HEK293 (cell line): ENCODE data around the gene ASTN2.

Experiments
- CTCF ChIA-PET: fragments of 350-600 bp; formaldehyde crosslinking; extraction: SDS; loops from one replicate; lab custom pipeline; 2021; ENCODE audit warnings: antibody characterized with exemption; lab: Yijun Ruan, JAX
- POLR2A ChIA-PET: fragments of 300-600 bp; formaldehyde crosslinking; extraction: SDS; loops from one replicate; lab custom pipeline; 2020; ENCODE audit warnings: antibody characterized with exemption, inconsistent platforms; lab: Yijun Ruan, JAX
- H3K27ac ChIP-seq: fragments of 200-500 bp; sonication (Bioruptor generic); 2 replicates; pipeline ENCODE4 v1.5.1; 2014; ENCODE audit warnings: low read depth, low read length, control low read depth, inconsistent platforms; ENCODE audit errors: extremely low read depth
- H3K36me3 ChIP-seq, 2 experiments: fragments of 200-500 bp in 1 of 2; sonication (Bioruptor generic) in 1 of 2; 1 replicate in 1 of 2; 2 replicates in 1 of 2; pipeline ENCODE4 v1.5.1; 2014 to 2017; ENCODE audit warnings: inconsistent platforms in 2 of 2, low read length in 2 of 2; ENCODE audit not compliant: control insufficient read depth in 2 of 2, insufficient read depth in 1 of 2
- H3K4me1 ChIP-seq: fragments of 200-500 bp; sonication (Bioruptor generic); 2 replicates; pipeline ENCODE4 v1.5.1; 2014; ENCODE audit warnings: mild to moderate bottlenecking, low read length, inconsistent platforms; ENCODE audit not compliant: control insufficient read depth, insufficient read depth
- H3K4me3 ChIP-seq: 2 replicates; pipeline ENCODE4 v1.5.1; 2011; ENCODE audit warnings: low read depth, mild to moderate bottlenecking, control low read depth, low read length, moderate library complexity
- H3K9me3 ChIP-seq: fragments of 200-500 bp; sonication (Bioruptor generic); 2 replicates; pipeline ENCODE4 v1.5.1; 2014; ENCODE audit warnings: low read depth, low read length, inconsistent platforms; ENCODE audit not compliant: control insufficient read depth, insufficient read depth
- KLF8 ChIP-seq: fragments of 450-650 bp; formaldehyde crosslinking; IDR thresholded peaks from 2 replicates; pipeline ENCODE4 v1.5.1; 2016; ENCODE audit warnings: missing biosample characterization, missing genetic modification characterization
- PRDM1 ChIP-seq: fragments of 450-650 bp; formaldehyde crosslinking; IDR thresholded peaks from 2 replicates; pipeline ENCODE4; 2016; ENCODE audit warnings: missing biosample characterization, missing genetic modification characterization
- SETDB1 ChIP-seq: IDR thresholded peaks from one replicate; pipeline ENCODE4 v1.6.1; 2017; ENCODE audit warnings: mild to moderate bottlenecking, low read length, moderate library complexity, mixed read lengths; ENCODE audit not compliant: insufficient read length
- TRIM28 ChIP-seq: IDR thresholded peaks from 2 replicates; pipeline ENCODE4 v1.6.1; 2011; ENCODE audit warnings: low read length, control low read depth, borderline replicate concordance
- ZBTB48 ChIP-seq: fragments of 450-650 bp; formaldehyde crosslinking; IDR thresholded peaks from 2 replicates; pipeline ENCODE4 v1.5.1; 2016; ENCODE audit warnings: missing biosample characterization, missing genetic modification characterization
- ZBTB7A ChIP-seq: fragments of 450-650 bp; formaldehyde crosslinking; IDR thresholded peaks from 2 replicates; pipeline ENCODE4 v1.5.1; 2016; ENCODE audit warnings: low read depth, missing biosample characterization, missing genetic modification characterization
- ZNF155 ChIP-seq: fragments of 450-650 bp; formaldehyde crosslinking; IDR thresholded peaks from 2 replicates; pipeline ENCODE4 v1.5.1; 2016; ENCODE audit warnings: missing biosample characterization, missing genetic modification characterization
- ZNF214 ChIP-seq: fragments of 450-650 bp; formaldehyde crosslinking; IDR thresholded peaks from 2 replicates; pipeline ENCODE4 v1.5.1; 2017; ENCODE audit warnings: missing biosample characterization, mild to moderate bottlenecking, missing genetic modification characterization, borderline replicate concordance
- ZNF350 ChIP-seq: fragments of 450-650 bp; formaldehyde crosslinking; IDR thresholded peaks from 2 replicates; pipeline ENCODE4 v1.5.0; 2017; ENCODE audit warnings: missing biosample characterization, mild to moderate bottlenecking, missing genetic modification characterization
- ZNF558 ChIP-seq: fragments of 450-650 bp; formaldehyde crosslinking; IDR thresholded peaks from 2 replicates; pipeline ENCODE4 v1.5.1; 2016; ENCODE audit warnings: missing biosample characterization, missing genetic modification characterization
- ZNF561 ChIP-seq: fragments of 450-650 bp; IDR thresholded peaks from 2 replicates; pipeline ENCODE4 v1.5.1; 2018; ENCODE audit warnings: missing biosample characterization, missing genetic modification characterization, borderline replicate concordance
- ZNF830 ChIP-seq: fragments of 450-650 bp; IDR thresholded peaks from 2 replicates; pipeline ENCODE4 v1.5.0; 2018; ENCODE audit warnings: missing biosample characterization, missing genetic modification characterization, low read depth, mild to moderate bottlenecking, moderate library complexity
- ZSCAN23 ChIP-seq: fragments of 450-650 bp; formaldehyde crosslinking; IDR thresholded peaks from 2 replicates; pipeline ENCODE4 v1.5.1; 2016; ENCODE audit warnings: missing biosample characterization, missing genetic modification characterization
- TF ChIP-seq, protein P1 (sequence below): fragments of 450-650 bp; formaldehyde crosslinking; IDR thresholded peaks from 2 replicates; pipeline ENCODE4 v1.5.1; 2017; ENCODE audit warnings: missing biosample characterization, missing genetic modification characterization
- TF ChIP-seq, protein P2 (sequence below): fragments of 450-650 bp; formaldehyde crosslinking; IDR thresholded peaks from 2 replicates; pipeline ENCODE4 v1.5.1; 2016; ENCODE audit warnings: missing biosample characterization, missing genetic modification characterization
- TF ChIP-seq, protein P3 (sequence below): fragments of 450-650 bp; formaldehyde crosslinking; IDR thresholded peaks from 2 replicates; pipeline ENCODE4 v1.5.1; 2016; ENCODE audit warnings: missing biosample characterization, missing genetic modification characterization, low read depth

The ASTN2 gene

DNA sequence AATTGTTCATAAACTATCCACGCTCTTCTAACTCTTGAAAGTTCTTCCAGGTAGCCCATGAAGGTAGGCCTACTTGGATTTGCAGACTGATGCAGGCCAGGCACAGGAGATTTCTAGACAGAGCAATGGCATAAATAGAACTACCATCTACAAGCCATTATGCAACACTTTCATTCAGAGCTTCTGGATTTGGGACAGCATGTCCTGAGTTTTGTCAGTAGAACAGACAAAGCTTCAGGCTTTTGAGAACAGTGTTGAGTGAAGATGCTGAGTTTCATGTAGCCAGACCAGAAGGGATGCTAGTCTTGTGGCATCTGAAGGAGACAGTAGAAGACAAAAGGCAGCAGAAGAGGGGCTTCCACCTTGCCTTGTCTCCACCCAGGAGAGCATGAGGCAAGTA is 531.2 kb downstream of the ASTN2 start:
- H3K36me3 ChIP-seq = no peaks in the 10 kb centered on the region
- H3K4me1 ChIP-seq = no peaks in the 10 kb centered on the region
- H3K27ac ChIP-seq = no peak overlapping the region
- CTCF ChIA-PET = no interaction called here
- POLR2A ChIA-PET = no interaction called here
- TF ChIP-seq, protein P1, sequence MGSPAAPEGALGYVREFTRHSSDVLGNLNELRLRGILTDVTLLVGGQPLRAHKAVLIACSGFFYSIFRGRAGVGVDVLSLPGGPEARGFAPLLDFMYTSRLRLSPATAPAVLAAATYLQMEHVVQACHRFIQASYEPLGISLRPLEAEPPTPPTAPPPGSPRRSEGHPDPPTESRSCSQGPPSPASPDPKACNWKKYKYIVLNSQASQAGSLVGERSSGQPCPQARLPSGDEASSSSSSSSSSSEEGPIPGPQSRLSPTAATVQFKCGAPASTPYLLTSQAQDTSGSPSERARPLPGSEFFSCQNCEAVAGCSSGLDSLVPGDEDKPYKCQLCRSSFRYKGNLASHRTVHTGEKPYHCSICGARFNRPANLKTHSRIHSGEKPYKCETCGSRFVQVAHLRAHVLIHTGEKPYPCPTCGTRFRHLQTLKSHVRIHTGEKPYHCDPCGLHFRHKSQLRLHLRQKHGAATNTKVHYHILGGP (tag by site-specific recombination) = no peak
- TF ChIP-seq ZNF350 (tag by site-specific recombination) (no peak), ZNF155 (no peak)
- TF ChIP-seq, protein P2, sequence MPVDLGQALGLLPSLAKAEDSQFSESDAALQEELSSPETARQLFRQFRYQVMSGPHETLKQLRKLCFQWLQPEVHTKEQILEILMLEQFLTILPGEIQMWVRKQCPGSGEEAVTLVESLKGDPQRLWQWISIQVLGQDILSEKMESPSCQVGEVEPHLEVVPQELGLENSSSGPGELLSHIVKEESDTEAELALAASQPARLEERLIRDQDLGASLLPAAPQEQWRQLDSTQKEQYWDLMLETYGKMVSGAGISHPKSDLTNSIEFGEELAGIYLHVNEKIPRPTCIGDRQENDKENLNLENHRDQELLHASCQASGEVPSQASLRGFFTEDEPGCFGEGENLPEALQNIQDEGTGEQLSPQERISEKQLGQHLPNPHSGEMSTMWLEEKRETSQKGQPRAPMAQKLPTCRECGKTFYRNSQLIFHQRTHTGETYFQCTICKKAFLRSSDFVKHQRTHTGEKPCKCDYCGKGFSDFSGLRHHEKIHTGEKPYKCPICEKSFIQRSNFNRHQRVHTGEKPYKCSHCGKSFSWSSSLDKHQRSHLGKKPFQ = no peak
- TF ChIP-seq, protein P3, sequence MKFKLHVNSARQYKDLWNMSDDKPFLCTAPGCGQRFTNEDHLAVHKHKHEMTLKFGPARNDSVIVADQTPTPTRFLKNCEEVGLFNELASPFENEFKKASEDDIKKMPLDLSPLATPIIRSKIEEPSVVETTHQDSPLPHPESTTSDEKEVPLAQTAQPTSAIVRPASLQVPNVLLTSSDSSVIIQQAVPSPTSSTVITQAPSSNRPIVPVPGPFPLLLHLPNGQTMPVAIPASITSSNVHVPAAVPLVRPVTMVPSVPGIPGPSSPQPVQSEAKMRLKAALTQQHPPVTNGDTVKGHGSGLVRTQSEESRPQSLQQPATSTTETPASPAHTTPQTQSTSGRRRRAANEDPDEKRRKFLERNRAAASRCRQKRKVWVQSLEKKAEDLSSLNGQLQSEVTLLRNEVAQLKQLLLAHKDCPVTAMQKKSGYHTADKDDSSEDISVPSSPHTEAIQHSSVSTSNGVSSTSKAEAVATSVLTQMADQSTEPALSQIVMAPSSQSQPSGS (tag by site-specific recombination) = no peak
- no peaks in the 10 kb centered on the region for H3K9me3 ChIP-seq
- H3K4me3 ChIP-seq = no peak overlapping the region

DNA sequence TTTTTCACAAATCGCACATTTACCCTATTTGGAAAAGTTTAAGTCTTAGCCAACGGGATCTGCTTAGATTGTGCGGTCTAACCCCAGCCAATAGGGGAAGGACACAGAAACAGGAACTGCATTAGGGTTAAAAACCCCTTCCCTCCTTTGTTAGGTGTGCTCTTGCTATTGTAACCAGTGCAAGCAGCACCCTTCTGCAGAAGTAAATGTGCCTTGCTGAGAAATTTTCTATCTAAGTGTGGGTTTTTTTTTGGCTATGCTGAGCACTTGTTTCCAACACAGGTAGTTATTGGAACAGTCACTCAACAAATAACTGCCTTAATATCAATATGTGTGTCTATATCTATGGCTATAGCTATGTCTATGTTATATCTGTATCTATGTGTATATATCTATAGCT is 537.8 kb downstream of the ASTN2 start:
- H3K27ac ChIP-seq = no peak overlapping the region
- no peaks in the 10 kb centered on the region for H3K36me3 ChIP-seq
- TF ChIP-seq ZBTB7A = no peak
- no peak for TF ChIP-seq ZNF830 (tag by site-specific recombination)
- no peak for TF ChIP-seq ZNF558 (tag by site-specific recombination)
- no peak for TF ChIP-seq ZNF561
- no peak for TF ChIP-seq ZBTB48 (tag by site-specific recombination)
- TF ChIP-seq SETDB1 = peak; percentile 97
- TF ChIP-seq ZSCAN23 = no peak
- no peak for TF ChIP-seq ZNF214 (tag by site-specific recombination)
- TF ChIP-seq TRIM28 = peak; percentile 64; the same call in 1 of the 2 replicates
- CTCF ChIA-PET = interaction anchor here (1.2 kb wide), 1 partner anchor 16 kb away, joined by 5 read pairs; no protein-coding TSS in a partner anchor
- H3K9me3 ChIP-seq = no peaks in the 10 kb centered on the region
- H3K4me1 ChIP-seq = no peaks in the 10 kb centered on the region
- H3K4me3 ChIP-seq = no peak overlapping the region
- POLR2A ChIA-PET = no interaction called here

DNA sequence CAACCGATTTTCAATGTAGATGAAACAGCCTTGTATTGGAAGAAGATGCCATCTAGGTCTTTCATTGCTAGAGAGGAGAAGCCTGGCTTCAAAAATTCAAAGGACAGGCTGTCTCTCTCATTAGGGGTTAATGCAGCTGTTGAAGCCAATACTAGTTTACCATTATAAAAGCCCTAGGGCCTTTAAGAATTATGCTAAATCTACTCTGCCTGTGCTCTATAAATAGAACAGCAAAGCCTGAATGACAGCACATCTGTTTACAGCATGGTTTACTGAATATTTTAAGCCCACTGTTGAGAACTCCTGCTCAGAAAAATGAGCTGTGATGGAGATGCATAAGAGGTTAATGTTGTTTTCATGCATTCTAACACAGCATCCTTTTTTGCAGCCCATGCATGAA is 539.3 kb downstream of the ASTN2 start:
- TF ChIP-seq KLF8 = no peak
- no peak for TF ChIP-seq PRDM1 (tag by site-specific recombination)
- no peaks in the 10 kb centered on the region for H3K36me3 ChIP-seq
- ChIA-PET POLR2A (no interaction called here), CTCF (interaction anchor here (0.5 to 4.7 kb wide), 3 partner anchors 16 to 580 kb away, joined by 3 to 35 read pairs (median 6); no protein-coding TSS in a partner anchor)
- no peaks in the 10 kb centered on the region for H3K4me1 ChIP-seq
- no peaks in the 10 kb centered on the region for H3K9me3 ChIP-seq
- no peak overlapping the region for H3K4me3 ChIP-seq
- no peak overlapping the region for H3K27ac ChIP-seq
